ENCODE results near the gene ZBTB3. TPM values are rescaled to one million over a fixed set of nuclear protein-coding genes. Genes with fewer than 3 reads are reported as not detected.
"Not testable (repeated sequence)": the region's sequence is repeated elsewhere in the genome, so short reads cannot be mapped to it uniquely, and the experiment has no call there.

ZBTB3 gene
- polyA plus RNA-seq, 5 donors: 5.6 to 9.6 (median 7.0) TPM

DNA sequence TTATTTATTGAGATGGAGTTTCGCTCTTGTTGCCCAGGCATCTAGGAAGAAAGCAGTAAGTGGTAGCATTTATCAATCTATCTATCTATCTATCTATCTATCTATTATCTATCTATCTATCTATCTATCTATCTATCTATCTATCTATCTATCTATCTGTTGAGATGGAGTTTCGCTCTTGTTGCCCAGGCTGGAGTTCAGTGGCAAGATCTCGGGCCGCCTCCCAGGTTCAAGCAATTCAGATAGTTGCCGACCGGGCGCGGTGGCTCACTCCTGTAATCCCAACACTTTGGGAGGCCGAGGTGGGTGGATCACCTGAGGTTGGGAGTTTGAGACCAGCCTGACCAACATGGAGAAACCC lies 6.9 kb upstream of the ZBTB3 start:
- not testable (repeated sequence) for DNase-seq

DNA sequence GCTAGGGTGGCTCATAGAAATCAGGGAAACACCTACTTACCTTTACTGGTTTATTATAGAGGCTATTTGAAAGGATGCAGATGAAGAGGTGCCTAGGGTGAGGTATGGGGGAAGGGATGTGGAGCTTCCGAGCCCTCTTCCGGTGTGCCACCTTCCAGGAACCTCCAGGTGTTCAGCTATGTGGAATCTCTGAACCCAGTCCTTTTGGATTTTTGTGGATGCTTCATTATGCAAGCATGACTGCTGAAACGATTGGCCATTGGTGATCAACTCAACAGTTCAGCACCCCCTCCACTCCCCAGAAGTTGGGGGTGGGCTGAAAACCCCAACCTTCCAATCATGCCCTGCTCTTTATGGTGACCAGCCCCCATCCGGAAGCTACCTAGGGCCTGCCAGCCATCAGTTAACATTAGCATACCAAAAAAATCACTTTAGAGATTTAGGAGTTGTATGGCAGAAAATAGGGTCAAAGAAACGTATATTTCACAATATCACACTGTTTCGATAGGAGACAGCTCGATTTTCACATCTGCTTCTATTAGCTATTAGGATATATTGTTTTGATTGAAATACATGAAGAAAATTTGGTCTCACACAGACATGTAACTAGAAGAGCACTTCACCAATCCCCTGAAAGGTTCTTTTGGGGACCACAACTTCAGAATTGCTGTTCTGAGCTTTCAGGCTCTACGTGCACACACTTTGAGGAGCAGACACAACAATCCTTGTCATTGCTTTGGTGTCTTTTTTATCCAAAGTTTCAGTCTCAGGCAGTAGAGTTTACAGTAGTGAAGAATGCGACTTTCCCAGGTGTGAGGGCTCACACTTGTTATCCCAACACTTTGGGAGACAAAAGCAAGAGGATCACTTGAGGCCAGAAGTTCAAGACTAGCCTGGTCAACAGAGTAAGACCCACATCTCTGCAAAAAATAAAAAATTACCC lies 4.2 kb upstream of the ZBTB3 start:
- DNase-seq: no peak

- no peak for DNase-seq
Measured at GRCh38 chr11:62755086-62755615, 1.2 kb upstream of the ZBTB3 start.

GRCh38 chr11:62752994-62753735 lies 795 bp downstream of the ZBTB3 start:
- no peak for DNase-seq

DNA sequence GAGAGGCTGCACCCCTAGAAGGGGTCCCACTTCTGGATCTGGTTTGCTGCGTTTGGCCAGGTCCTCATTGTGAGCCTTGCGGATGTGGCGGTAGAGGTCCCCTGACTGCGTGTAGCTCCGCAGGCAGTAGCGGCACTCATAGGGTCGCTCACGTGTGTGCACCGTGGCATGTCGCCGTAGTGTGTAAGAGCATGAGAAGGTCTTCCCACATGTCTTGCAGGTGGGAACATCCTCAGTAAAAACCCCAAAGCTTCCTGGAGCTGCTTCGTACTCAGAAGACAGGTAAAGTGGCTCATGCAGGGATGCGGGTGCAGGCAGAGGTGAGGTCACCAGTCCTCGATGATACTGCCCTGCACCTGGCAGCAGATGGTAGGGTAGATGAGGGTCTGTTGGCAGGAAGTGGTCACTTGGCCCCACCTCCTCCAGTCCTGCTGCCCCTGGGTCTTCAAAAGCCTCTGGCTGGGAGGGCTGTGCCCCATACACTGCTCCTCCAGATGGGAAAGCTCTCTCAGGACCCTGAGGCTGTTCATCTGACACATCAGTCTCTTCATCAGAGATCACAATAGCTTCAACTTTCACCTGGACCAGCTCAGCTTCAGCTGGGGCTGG lies 1.7 kb downstream of the ZBTB3 start:
- DNase-seq: no peak

DNA sequence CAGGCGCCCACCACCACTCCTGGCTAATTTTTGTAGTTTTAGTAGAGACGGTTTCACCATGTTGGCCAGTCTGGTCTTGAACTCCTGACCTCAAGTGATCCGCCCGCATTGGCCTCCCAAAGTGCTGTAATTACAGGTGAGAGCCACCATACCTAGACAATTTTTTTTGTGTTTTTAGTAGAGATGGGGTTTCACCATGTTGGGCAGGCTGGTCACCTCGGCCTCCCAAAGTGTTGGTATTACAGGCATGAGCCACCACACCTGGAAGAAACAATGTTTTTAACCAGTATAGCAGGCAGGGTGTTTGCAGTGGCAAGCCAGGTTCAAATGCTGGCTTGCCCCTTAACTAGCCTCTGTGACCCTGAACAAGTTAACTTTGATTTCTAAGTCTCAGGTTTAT lies 4.0 kb downstream of the ZBTB3 start:
- not testable (repeated sequence) for DNase-seq

- no peak for DNase-seq
Measured at GRCh38 chr11:62747475-62748160, 6.3 kb downstream of the ZBTB3 start.

DNA sequence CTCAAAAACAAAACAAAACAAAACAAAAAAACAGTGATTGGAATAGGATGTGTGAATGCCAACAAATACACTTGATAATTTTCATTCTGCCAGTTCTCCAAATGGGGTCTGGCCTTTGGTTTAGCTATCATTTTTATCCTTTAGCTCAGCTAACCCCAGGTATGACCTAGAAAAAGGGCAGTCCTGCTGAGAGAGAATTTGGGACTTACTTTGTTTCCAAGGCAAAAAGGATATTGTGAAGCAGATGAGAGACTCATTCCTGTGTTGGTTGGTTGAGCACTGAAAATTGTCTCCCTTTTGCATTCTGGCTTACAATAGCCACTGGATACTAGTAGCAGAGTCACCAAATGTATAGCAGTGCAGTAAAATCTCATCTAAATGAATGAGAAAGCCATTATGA lies 16.8 kb downstream of the ZBTB3 start:
- DNase-seq: no peak

GRCh38 chr11:62732830-62733229 lies 21.1 kb downstream of the ZBTB3 start:
- DNase-seq: no peak

- not testable (repeated sequence) for DNase-seq
Measured at GRCh38 chr11:62730076-62730475, 23.9 kb downstream of the ZBTB3 start.

GRCh38 chr11:62728171-62728988 lies 25.6 kb downstream of the ZBTB3 start, which contains the start of gene TTC9C:
Gene TTC9C (plus strand): TSS chr11:62728486. CDS start chr11:62728849, 363 bp downstream.
- peak; percentile 83 to 84 for DNase-seq

DNA sequence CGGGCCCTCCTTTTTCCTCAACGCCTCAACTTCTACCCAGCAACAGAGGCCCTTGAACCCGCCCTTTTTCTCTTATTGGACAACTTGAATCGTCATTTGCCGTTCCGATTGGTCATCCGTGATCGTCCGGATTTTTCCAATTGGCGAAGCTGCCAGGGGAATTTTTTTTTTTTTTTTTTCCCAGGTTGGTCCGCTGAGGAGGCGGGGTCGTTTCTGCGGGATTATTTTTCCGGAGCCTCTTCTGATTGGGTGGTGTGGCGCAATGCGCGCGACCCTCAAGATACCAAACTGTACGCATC lies 26.1 kb downstream of the ZBTB3 start:
- DNase-seq: peak; percentile 97 to 98

DNA sequence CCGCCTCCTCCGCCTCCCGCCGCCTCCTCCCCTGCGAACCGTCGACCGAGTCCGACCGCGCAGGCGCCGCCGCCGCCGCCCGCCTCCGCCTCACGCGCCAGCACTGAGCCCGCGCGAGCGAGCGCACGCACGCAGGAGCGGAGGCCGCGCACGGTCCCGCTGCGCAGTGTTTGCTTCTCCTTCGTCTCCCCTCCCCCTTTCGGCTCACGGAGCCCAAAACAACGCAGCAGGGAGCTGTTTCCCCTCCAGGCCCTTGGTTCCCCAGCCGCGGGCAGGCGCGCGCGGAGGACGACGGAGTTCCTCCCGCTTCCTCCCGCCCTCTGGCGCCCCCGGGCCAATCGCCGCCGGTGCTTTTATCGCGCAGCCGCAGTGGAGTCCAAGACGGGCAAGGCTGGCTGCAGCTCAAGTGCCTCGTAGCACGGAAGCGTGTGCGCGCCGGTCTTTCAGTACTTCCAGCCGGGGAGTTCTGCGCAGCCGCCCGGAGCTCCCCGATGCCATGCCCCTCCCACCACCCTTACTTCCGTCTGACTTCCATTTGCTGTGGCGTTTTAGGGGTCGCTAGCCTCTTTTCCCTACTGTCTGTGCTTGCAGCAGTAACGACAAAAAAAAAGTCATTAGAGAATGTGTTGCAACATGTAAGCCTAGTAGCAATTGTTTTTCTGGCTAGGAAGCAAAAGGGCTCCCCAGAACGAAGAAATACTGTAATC lies 26.6 kb downstream of the ZBTB3 start, which contains the start of gene HNRNPUL2:
TSS of gene HNRNPUL2 (minus strand) at position 293 of the 707 bp plus-strand sequence. CDS start 301 bp downstream, outside the sequence.
- DNase-seq: peak; percentile 99

DNA sequence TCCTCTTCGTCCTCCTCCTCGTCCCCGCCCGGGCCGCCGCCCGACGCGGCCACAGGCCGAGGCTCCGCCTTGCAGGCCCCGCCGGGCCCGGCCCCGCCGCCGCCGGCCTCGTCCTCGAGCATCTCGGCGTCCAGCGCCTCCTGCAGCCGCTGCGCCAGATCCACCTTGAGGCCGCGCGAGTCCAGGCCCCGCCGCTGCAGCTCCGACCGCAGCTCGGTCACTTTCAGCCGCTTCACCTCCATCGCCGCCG lies 27.1 kb downstream of the ZBTB3 start:
- DNase-seq: no peak

DNA sequence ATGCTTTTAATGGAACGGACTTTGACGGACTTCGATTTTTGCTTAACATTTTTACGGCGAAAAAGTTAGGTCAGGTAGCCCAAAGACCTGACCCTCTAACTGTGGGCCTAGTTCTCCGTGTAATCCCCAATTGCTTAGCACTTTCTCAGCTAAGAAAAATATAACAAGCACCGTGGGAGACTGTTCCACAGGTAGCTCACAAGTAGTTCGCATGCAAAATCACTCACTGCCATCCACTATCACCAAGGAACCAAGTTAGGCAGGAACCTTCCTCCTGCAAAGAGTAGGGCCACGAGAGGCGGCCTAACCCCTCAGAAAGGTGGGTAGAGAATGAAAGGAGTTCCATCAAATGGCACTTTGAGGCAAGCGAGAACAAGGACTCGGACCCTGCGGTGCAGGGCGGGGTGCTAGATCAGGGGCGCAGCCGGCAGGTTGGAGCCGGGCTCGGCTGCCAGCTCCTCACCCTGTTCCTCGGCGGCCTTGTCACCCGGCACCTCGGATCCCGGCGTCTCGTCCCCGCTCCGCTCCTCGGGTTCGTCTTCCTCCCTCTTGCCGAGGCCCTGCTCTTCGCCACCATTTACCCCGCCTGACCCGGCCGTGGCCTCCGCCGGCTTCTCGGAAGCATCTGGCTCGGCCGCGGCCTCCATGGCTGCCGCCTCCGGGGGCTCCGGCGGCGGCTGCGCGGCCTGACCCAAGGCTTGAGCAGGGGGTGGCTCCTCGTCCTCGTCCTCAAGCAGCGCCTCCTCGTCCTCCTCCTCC lies 27.6 kb downstream of the ZBTB3 start:
- DNase-seq: no peak

- no peak for DNase-seq
Measured at GRCh38 chr11:62725646-62726045, 28.3 kb downstream of the ZBTB3 start.

DNA sequence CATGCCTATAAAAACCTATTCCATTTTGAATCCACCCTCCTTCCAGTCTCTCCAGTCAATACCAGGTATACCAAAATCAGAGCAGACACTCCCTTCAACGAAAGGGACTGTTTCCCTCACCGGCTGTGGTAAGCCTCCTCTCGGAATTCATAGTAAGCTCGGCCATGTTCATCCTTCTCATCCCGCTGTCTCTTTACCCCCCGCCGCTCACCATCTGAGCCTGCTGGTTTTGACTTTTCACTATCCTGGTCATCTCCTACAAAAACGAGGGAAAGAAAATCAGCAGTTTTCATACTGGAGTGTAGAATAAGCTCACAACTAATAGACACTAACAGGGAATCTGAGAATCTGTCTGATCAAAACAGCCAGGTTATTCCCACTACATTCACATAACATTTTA lies 29.8 kb downstream of the ZBTB3 start:
- DNase-seq: no peak

- no peak for DNase-seq
Measured at GRCh38 chr11:62721994-62722393, 32.0 kb downstream of the ZBTB3 start.

- no peak for DNase-seq
Measured at GRCh38 chr11:62719302-62719978, 34.5 kb downstream of the ZBTB3 start.
